Measurements from ENCODE around the gene DIS3L2.

DNA sequence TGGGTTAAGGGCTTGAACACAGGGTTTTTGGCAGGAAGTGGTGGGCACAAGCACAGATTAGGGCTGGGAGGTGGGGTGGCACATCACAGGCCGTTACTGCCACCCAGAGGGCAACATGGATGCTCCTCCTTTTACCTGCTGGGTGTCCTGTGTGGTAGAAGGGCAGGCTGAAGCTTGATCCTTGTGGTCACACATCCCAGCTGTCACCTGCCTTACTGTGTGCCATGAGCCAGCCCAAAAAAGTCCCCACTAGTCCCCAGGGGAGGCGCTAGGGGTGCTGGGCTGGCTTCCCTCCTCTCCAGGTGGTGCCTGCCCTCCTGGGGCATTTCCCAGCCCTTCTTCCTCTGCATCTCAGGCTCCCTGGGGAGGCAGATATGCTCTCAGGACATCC, 366.5 kb downstream of the DIS3L2 start:
- TF ChIP-seq EZH2 (IDR thresholded peaks at IDR 0.05), result no peak
- no peak for TF ChIP-seq POLR2AphosphoS5 (IDR thresholded peaks at IDR 0.05; ENCODE audit: borderline replicate concordance, low read depth, low read length)
